SK-N-SH (cell line): ENCODE measurements around the gene AIPL1. TPM values are rescaled to one million over a fixed set of nuclear protein-coding genes. Genes with fewer than 3 reads are reported as not detected.

Source experiments
- CTCF ChIA-PET: fragments of 300-600, 350-600 bp; formaldehyde crosslinking; extraction: SDS; loops from one replicate; lab custom pipeline; 2021; lab: Yijun Ruan, JAX
- POLR2A ChIA-PET: fragments of 350-600 bp; sonication (Branson Sonifier 250); formaldehyde crosslinking; extraction: SDS; loops from one replicate; lab custom pipeline; 2020; ENCODE audit warnings: antibody characterized with exemption, inconsistent platforms; lab: Yijun Ruan, JAX
- DNase-seq: peaks from one replicate; pipeline ENCODE4 v3.0.0; 2012
- H2AFZ ChIP-seq: fragments of 200-600 bp; sonication (generic); 2 replicates; pipeline ENCODE4 v1.8.1; 2016; ENCODE audit warnings: antibody characterized with exemption, mild to moderate bottlenecking, low read depth
- H3F3A ChIP-seq: fragments of 200-600 bp; sonication (generic); replicated peaks from 2 replicates; pipeline ENCODE3; 2016; ENCODE audit warnings: antibody characterized with exemption, mild to moderate bottlenecking; ENCODE audit not compliant: insufficient read depth
- H3K27ac ChIP-seq, 2 experiments: fragments of 200-500 bp in 1 of 2; fragments of 200-600 bp in 1 of 2; sonication (Bioruptor generic) in 1 of 2; sonication (generic), shearing (Covaris generic) in 1 of 2; 2 replicates each; pipeline versions ENCODE4 v1.5.1 to v1.6.1; 2014 to 2016; ENCODE audit warnings: low read depth in 2 of 2, inconsistent platforms in 1 of 2, low read length in 1 of 2, mild to moderate bottlenecking in 1 of 2, mixed read lengths in 1 of 2
- H3K27me3 ChIP-seq: fragments of 200-600 bp; sonication (generic), shearing (Covaris generic); 2 replicates; pipeline ENCODE4 v1.6.1; 2016; ENCODE audit warnings: mixed run types; ENCODE audit not compliant: insufficient read depth
- H3K36me3 ChIP-seq, 2 experiments: fragments of 200-500 bp in 1 of 2; fragments of 200-600 bp in 1 of 2; sonication (Bioruptor generic) in 1 of 2; sonication (generic) in 1 of 2; replicated peaks in 1 of 2; 2 replicates each; pipeline versions ENCODE3 to v1.5.1; 2014 to 2016; ENCODE audit warnings: low read length in 1 of 2, mild to moderate bottlenecking in 1 of 2; ENCODE audit not compliant: insufficient read depth in 2 of 2, control insufficient read depth in 1 of 2
- H3K4me1 ChIP-seq, 2 experiments: fragments of 200-500 bp in 1 of 2; fragments of 200-600 bp in 1 of 2; sonication (Bioruptor generic) in 1 of 2; sonication (generic), shearing (Covaris generic) in 1 of 2; 2 replicates each; pipeline versions ENCODE4 v1.5.1 to v1.6.1; 2014 to 2016; ENCODE audit warnings: low read depth in 1 of 2, low read length in 1 of 2, mixed run types in 1 of 2; ENCODE audit not compliant: insufficient read depth in 2 of 2, control insufficient read depth in 1 of 2
- H3K4me2 ChIP-seq: fragments of 200-600 bp; sonication (generic), shearing (Covaris generic); 2 replicates; pipeline ENCODE4 v1.6.1; 2017; ENCODE audit warnings: mixed run types
- H3K4me3 ChIP-seq, 2 experiments: fragments of 200-500 bp in 1 of 2; fragments of 200-600 bp in 1 of 2; sonication (Bioruptor generic) in 1 of 2; sonication (generic), shearing (Covaris generic) in 1 of 2; 2 replicates each; pipeline versions ENCODE4 v1.5.1 to v1.8.1; 2014 to 2016; ENCODE audit warnings: low read depth in 2 of 2, inconsistent platforms in 1 of 2, low read length in 1 of 2, mild to moderate bottlenecking in 1 of 2, mixed read lengths in 1 of 2, moderate library complexity in 1 of 2
- H3K79me2 ChIP-seq: fragments of 200-600 bp; sonication (generic); 2 replicates; pipeline ENCODE4 v1.8.1; 2017; ENCODE audit warnings: mild to moderate bottlenecking; ENCODE audit not compliant: insufficient read depth
- H3K9ac ChIP-seq: fragments of 200-600 bp; sonication (generic); 2 replicates; pipeline ENCODE4 v1.6.1; 2017; ENCODE audit warnings: mixed run types
- H3K9me2 ChIP-seq: fragments of 200-600 bp; sonication (generic); 2 replicates; pipeline ENCODE4 v1.6.1; 2017; ENCODE audit warnings: mixed run types
- H3K9me3 ChIP-seq: fragments of 200-600 bp; sonication (generic); 2 replicates; pipeline ENCODE4 v1.6.1; 2017; ENCODE audit warnings: mixed run types, mild to moderate bottlenecking, moderate library complexity
- H4K20me1 ChIP-seq: fragments of 200-600 bp; sonication (generic); 2 replicates; pipeline ENCODE4 v1.6.1; 2017; ENCODE audit warnings: mild to moderate bottlenecking, mixed run types; ENCODE audit not compliant: insufficient read depth
- EZH2phosphoT487 ChIP-seq: fragments of 200-600 bp; sonication (generic); IDR thresholded peaks from 2 replicates; pipeline ENCODE4 v1.6.1; 2017; ENCODE audit warnings: low read depth, mixed run types, mild to moderate bottlenecking, antibody characterized with exemption, moderate library complexity, borderline replicate concordance
- FOSL2 ChIP-seq: IDR thresholded peaks from 2 replicates; pipeline ENCODE4 v1.4.0; 2012; ENCODE audit warnings: low read depth, mild to moderate bottlenecking, moderate library complexity, borderline replicate concordance
- FOXM1 ChIP-seq: IDR thresholded peaks from 2 replicates; pipeline ENCODE4 v1.4.0; 2012; ENCODE audit warnings: low read depth, mild to moderate bottlenecking
- GATA2 ChIP-seq: sonication (generic); formaldehyde crosslinking; IDR thresholded peaks from 2 replicates; pipeline ENCODE4 v1.5.0; 2020; ENCODE audit warnings: mild to moderate bottlenecking, missing genetic modification reagents
- IRF3 ChIP-seq: fragments of 150-350 bp; IDR thresholded peaks from 2 replicates; pipeline ENCODE4 v1.6.1; 2016; ENCODE audit warnings: mild to moderate bottlenecking, low read depth, low read length
- PBX3 ChIP-seq: IDR thresholded peaks from 2 replicates; pipeline ENCODE4; 2012
- RXRA ChIP-seq: IDR thresholded peaks from 2 replicates; pipeline ENCODE4 v1.4.0; 2012; ENCODE audit warnings: low read depth, mild to moderate bottlenecking, borderline replicate concordance
- TCF12 ChIP-seq: IDR thresholded peaks from 2 replicates; pipeline ENCODE4 v1.4.0; 2012
- USF2 ChIP-seq: fragments of 150-350 bp; IDR thresholded peaks from 2 replicates; pipeline ENCODE4 v1.6.1; 2017; ENCODE audit warnings: antibody characterized with exemption, low read length, low read depth, borderline replicate concordance
- YY1 ChIP-seq: IDR thresholded peaks from 2 replicates; pipeline ENCODE4 v1.4.0; 2012; ENCODE audit warnings: low read depth, mild to moderate bottlenecking
- WGBS: methylation state at CpG from one replicate; pipeline ENCODE4 v1.1.6; 2017; ENCODE audit warnings: low lambda C conversion rate; 5-methylcytosine and 5-hydroxymethylcytosine counted together
- polyA plus RNA-seq, 3 experiments: library from polyadenylated mRNA; depleted of rRNA; stranded (reverse); fragments of >200 nt; gene quantifications; 2 replicates each; pipeline ENCODE4 v1.2.3, GENCODE V29; 2012

AIPL1 gene
- polyA plus RNA-seq, 1 of the 3 experiments (the other 2 are of a cell fraction) = not detected

- Histone ChIP-seq H3K36me3 (no peaks in the 10 kb centered on the region), H3K9me2 (no peaks in the 10 kb centered on the region), H2AFZ (no peak overlapping the region), H3K79me2 (no peaks in the 10 kb centered on the region), H3K9ac (no peak overlapping the region), H3K27ac (no peak overlapping the region), H3K9me3 (no peaks in the 10 kb centered on the region), H3K4me2 (0 out of 2 replicates have a peak overlapping the region, but pooled peaks have one; percentile 34), H3K27me3 (no peaks in the 10 kb centered on the region), H3K4me3 (no peak overlapping the region), H3K4me1 (peaks cover 3 to 17% of the 10 kb centered on the region in 2 experiments; a peak in 2 of 4 replicates), H4K20me1 (no peaks in the 10 kb centered on the region), H3F3A (no peaks in the 10 kb centered on the region)
- WGBS = 71% methylated on average over 14 of the region's 14 CpGs
- POLR2A ChIA-PET = no interaction called here
- CTCF ChIA-PET = interaction anchor here (1.9 to 2.1 kb wide), 3 partner anchors 16 to 21 kb away, joined by 5 to 12 read pairs (median 9); no protein-coding TSS in a partner anchor
- TF ChIP-seq FOSL2 (peak; percentile 41; the same call in 1 of the 2 replicates), FOXM1 (no peak)
- no peak for DNase-seq
These were observed 22.2 kb upstream of the AIPL1 start for GRCh38 chr17:6456914-6457687.

- Histone ChIP-seq H3K4me3 (no peak overlapping the region), H3K9ac (no peak overlapping the region), H3F3A (no peaks in the 10 kb centered on the region), H3K79me2 (no peaks in the 10 kb centered on the region), H4K20me1 (no peaks in the 10 kb centered on the region), H3K4me1 (peaks cover 3 to 17% of the 10 kb centered on the region in 2 experiments; a peak in 2 of 4 replicates), H2AFZ (no peak overlapping the region), H3K36me3 (no peaks in the 10 kb centered on the region), H3K27me3 (no peaks in the 10 kb centered on the region), H3K9me3 (no peaks in the 10 kb centered on the region), H3K4me2 (no peak overlapping the region), H3K27ac (no peak overlapping the region), H3K9me2 (no peaks in the 10 kb centered on the region)
- POLR2A ChIA-PET = no interaction called here
- CTCF ChIA-PET = interaction anchor here (1.9 to 2.1 kb wide), 2 partner anchors 17 to 20 kb away, joined by 5 to 12 read pairs; no protein-coding TSS in a partner anchor
- no peak for TF ChIP-seq EZH2phosphoT487
- no peak for TF ChIP-seq TCF12
- TF ChIP-seq USF2 = no peak
- TF ChIP-seq RXRA = no peak
- no peak for TF ChIP-seq PBX3
- no peak for TF ChIP-seq IRF3
- TF ChIP-seq YY1 = no peak
- TF ChIP-seq GATA2 (CRISPR knock-in tag) = no peak
- no peak for DNase-seq
- 96% methylated on average over 9 of the region's 9 CpGs for WGBS
These were observed 21.4 kb upstream of the AIPL1 start for GRCh38 chr17:6456321-6456720.
